Type B pancreatic cell (in vitro differentiated cells): ENCODE data around the gene C22orf31. TPM values are rescaled to one million over a fixed set of nuclear protein-coding genes. Genes with fewer than 3 reads are reported as not detected.
A peak's percentile ranks its signal among the peaks of the same experiment; 100 is the strongest.

Experiments used
- DNase-seq: peaks from one replicate; pipeline ENCODE4 v3.0.0; 2021; ENCODE audit warnings: mixed read lengths; ENCODE audit not compliant: unreplicated experiment; ENCODE audit errors: extremely low spot score
- H3K27ac Mint-ChIP-seq: 2 replicates; pipeline ENCODE4 v1.8.0; 2021; ENCODE audit warnings: mild to moderate bottlenecking, mixed read lengths
- H3K27me3 Mint-ChIP-seq: 2 replicates; pipeline ENCODE4 v1.8.0; 2021; ENCODE audit warnings: mixed read lengths
- H3K36me3 Mint-ChIP-seq: 2 replicates; pipeline ENCODE4 v1.8.0; 2021; ENCODE audit warnings: mixed read lengths
- H3K4me1 Mint-ChIP-seq: one replicate; pipeline ENCODE4 v1.8.0; 2021; ENCODE audit warnings: mixed read lengths; ENCODE audit not compliant: unreplicated experiment
- H3K4me3 Mint-ChIP-seq: 2 replicates; pipeline ENCODE4 v1.8.0; 2021; ENCODE audit warnings: mild to moderate bottlenecking, mixed read lengths
- H3K9me3 Mint-ChIP-seq: 2 replicates; pipeline ENCODE4 v1.8.0; 2021; ENCODE audit warnings: mixed read lengths
- total RNA-seq: library from RNA; stranded (reverse); gene quantifications from 2 replicates; pipeline ENCODE4 v1.2.1, GENCODE V29; 2021; ENCODE audit warnings: low replicate concordance
- TF ChIP-seq, protein P1 (sequence below): fragments of 200-600 bp; sonication (generic); conservative IDR thresholded peaks from 2 replicates; pipeline ENCODE4 v1.5.0; 2021; ENCODE audit warnings: antibody characterized with exemption, mild to moderate bottlenecking

C22orf31 gene
- total RNA-seq, 1 donor from 2014 or later, result 0.63 TPM

- DNase-seq, result no peak
- no peaks in the 10 kb centered on the region for H3K27me3 Mint-ChIP-seq
These were observed 30.2 kb downstream of the C22orf31 start for GRCh38 chr22:29031227-29032011.

DNA sequence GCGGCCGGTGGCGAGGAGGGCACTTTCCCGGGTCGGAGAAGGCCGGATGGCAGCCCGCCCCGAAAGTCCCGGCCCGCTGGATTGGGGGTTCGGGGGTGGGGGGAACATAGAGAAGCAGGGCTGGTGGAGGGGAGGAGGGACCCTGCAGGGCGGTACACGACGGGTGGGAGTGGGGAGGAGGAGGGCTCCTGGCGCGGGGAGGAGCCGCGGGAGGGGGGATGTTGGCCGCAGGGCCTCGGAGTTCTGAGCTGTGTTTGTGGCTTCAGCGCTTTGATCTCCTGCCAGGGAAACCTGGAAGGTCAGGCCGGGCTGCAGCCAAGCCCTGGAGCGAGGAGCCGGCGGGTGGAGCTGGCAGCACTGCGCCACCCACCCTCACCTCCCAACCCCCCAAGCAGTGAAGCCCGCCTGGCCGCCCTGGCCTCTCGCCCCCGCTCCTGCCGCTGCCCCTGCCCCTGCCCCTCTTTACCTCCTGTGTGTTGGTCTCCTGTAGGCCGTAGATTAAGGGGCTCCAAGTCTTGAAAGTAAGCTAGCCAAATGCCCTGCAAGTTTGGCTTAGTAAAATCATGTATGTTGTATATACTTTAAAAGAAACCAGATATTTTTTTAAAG, 30.9 kb downstream of the C22orf31 start:
- peaks cover 60% of the 10 kb centered on the region for H3K4me1 Mint-ChIP-seq
- H3K27ac Mint-ChIP-seq, result peak overlapping the region; percentile 94
- DNase-seq, result peak; percentile 84
- peak overlapping the region; percentile 83 for H3K4me3 Mint-ChIP-seq
- peaks cover 14% of the 10 kb centered on the region for H3K36me3 Mint-ChIP-seq
- H3K9me3 Mint-ChIP-seq, result no peaks in the 10 kb centered on the region
- TF ChIP-seq, protein P1, sequence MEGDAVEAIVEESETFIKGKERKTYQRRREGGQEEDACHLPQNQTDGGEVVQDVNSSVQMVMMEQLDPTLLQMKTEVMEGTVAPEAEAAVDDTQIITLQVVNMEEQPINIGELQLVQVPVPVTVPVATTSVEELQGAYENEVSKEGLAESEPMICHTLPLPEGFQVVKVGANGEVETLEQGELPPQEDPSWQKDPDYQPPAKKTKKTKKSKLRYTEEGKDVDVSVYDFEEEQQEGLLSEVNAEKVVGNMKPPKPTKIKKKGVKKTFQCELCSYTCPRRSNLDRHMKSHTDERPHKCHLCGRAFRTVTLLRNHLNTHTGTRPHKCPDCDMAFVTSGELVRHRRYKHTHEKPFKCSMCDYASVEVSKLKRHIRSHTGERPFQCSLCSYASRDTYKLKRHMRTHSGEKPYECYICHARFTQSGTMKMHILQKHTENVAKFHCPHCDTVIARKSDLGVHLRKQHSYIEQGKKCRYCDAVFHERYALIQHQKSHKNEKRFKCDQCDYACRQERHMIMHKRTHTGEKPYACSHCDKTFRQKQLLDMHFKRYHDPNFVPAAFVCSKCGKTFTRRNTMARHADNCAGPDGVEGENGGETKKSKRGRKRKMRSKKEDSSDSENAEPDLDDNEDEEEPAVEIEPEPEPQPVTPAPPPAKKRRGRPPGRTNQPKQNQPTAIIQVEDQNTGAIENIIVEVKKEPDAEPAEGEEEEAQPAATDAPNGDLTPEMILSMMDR, result no peak
- H3K27me3 Mint-ChIP-seq, result no peaks in the 10 kb centered on the region

More at GRCh38 chr22:29031227-29032011, 30.2 kb downstream of the C22orf31 start:
- Mint-ChIP-seq H3K4me3 (peak overlapping the region; percentile 83), H3K9me3 (no peaks in the 10 kb centered on the region), H3K36me3 (peaks cover 14% of the 10 kb centered on the region), H3K27ac (peak overlapping the region; percentile 94), H3K4me1 (peaks cover 60% of the 10 kb centered on the region)
- TF ChIP-seq, protein P1, result peak; percentile 49

DNA sequence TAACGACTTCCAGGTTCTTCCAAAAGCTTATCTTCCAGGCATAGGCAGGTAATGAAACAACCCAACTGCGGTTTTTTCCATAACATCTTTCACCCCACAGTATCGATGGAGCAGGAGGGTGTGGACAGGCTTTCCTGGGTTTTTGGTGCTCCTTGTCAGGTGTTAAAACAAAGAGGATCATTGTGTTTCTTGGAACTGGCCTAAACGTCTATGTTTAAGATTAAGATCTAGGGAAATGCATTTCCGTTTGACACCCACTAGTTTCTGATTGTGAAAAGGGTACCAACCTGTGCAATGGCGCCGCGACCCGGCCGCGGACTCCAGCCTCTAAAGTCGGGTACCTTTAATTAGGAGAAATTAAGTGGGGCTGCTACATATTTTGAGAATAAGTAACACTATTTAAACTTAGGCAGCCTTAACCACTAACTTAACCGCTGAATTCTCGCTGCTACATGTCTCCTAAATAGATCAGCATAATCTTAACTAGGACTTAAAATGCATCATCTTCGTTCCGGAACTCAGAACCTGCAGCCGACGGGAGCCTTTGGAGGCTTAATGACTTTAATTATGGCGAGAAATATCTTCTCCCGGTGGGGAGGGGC, 31.5 kb downstream of the C22orf31 start:
- H3K27me3 Mint-ChIP-seq, result no peaks in the 10 kb centered on the region
- DNase-seq, result no peak
- TF ChIP-seq, protein P1, result no peak
- H3K36me3 Mint-ChIP-seq, result peaks cover 17% of the 10 kb centered on the region
- H3K4me1 Mint-ChIP-seq, result peaks cover 60% of the 10 kb centered on the region
- peak overlapping the region; percentile 83 for H3K4me3 Mint-ChIP-seq
- H3K27ac Mint-ChIP-seq, result peak overlapping the region; percentile 94
- no peaks in the 10 kb centered on the region for H3K9me3 Mint-ChIP-seq

- H3K4me3 Mint-ChIP-seq, result peak overlapping the region; percentile 83
- TF ChIP-seq, protein P1, result no peak
- H3K36me3 Mint-ChIP-seq, result peaks cover 14% of the 10 kb centered on the region
- H3K4me1 Mint-ChIP-seq, result peaks cover 57% of the 10 kb centered on the region
- H3K27ac Mint-ChIP-seq, result peak overlapping the region; percentile 94
- no peak for DNase-seq
- H3K9me3 Mint-ChIP-seq, result no peaks in the 10 kb centered on the region
- no peaks in the 10 kb centered on the region for H3K27me3 Mint-ChIP-seq
These were observed 32.2 kb downstream of the C22orf31 start for GRCh38 chr22:29029202-29030000.

DNA sequence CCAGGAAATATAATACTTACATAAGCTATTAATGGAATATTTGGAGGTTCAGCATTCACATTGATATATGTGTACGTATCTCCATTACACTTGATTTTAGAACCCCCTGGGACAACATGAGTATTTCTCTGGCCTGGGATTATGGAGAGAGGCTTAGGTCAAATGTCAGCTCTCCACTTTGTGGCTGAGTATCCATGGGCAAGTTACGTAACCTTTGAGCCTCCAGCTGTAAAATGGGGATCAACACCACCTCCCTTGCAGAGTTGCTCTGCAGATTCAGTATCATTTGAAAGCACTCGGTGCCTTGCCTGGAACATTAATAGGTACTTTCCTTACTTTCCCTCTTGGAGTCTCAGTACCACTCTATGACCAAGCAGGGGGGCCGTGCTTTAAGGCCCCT, 33.2 kb downstream of the C22orf31 start:
- no peak for DNase-seq
- H3K4me1 Mint-ChIP-seq, result peaks cover 60% of the 10 kb centered on the region
- H3K27ac Mint-ChIP-seq, result peak overlapping the region; percentile 55
- H3K4me3 Mint-ChIP-seq, result no peak overlapping the region
- TF ChIP-seq, protein P1, result no peak
- no peaks in the 10 kb centered on the region for H3K27me3 Mint-ChIP-seq
- no peaks in the 10 kb centered on the region for H3K9me3 Mint-ChIP-seq
- H3K36me3 Mint-ChIP-seq, result peaks cover 13% of the 10 kb centered on the region
